ENCODE data around the gene ARHGEF38. TPM values are rescaled to one million over a fixed set of nuclear protein-coding genes. Genes with fewer than 3 reads are reported as not detected.

The ARHGEF38 gene
- total and polyA plus RNA-seq, 4 donors, result 0.03 to 0.92 (median 0.37) TPM

- no peak for TF ChIP-seq TAF1 (conservative IDR thresholded peaks at IDR 0.05)
- no peak for TF ChIP-seq SP1 (IDR thresholded peaks at IDR 0.05)
- TF ChIP-seq HNF4A (conservative IDR thresholded peaks at IDR 0.05), result no peak
- TF ChIP-seq, protein P1, sequence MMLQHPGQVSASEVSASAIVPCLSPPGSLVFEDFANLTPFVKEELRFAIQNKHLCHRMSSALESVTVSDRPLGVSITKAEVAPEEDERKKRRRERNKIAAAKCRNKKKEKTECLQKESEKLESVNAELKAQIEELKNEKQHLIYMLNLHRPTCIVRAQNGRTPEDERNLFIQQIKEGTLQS (IDR thresholded peaks at IDR 0.05), result no peak
- no peak for TF ChIP-seq MAX (IDR thresholded peaks at IDR 0.05)
- TF ChIP-seq YY1 (IDR thresholded peaks at IDR 0.05), result no peak
- no peak for TF ChIP-seq REST (IDR thresholded peaks at IDR 0.05)
- H3K4me1 ChIP-seq (ENCODE audit: control insufficient read depth in 4 of 4, insufficient read depth in 4 of 4, low read length in 3 of 4), result no peaks in the 10 kb centered on the region
- 75% methylated on average over 4 of the region's 4 CpGs for WGBS
- no peaks in the 10 kb centered on the region for H3K36me3 ChIP-seq (ENCODE audit: control insufficient read depth in 4 of 4, insufficient read depth in 3 of 4, low read depth in 1 of 4, low read length in 3 of 4)
- H3K27ac ChIP-seq (ENCODE audit: low read depth in 1 of 2, low read length in 2 of 2), result no peak overlapping the region
- no peaks in the 10 kb centered on the region for H3K27me3 ChIP-seq (ENCODE audit: control insufficient read depth in 4 of 4, insufficient read depth in 4 of 4, low read length in 3 of 4)
- H3K9ac ChIP-seq (ENCODE audit: low read depth in 1 of 2, low read length in 2 of 2), result no peak overlapping the region
- H3K9me3 ChIP-seq (ENCODE audit: control insufficient read depth in 4 of 4, low read length in 3 of 4), result no peaks in the 10 kb centered on the region
- H3K4me3 ChIP-seq (ENCODE audit: low read depth in 1 of 3, low read length in 3 of 3), result no peak overlapping the region
- no peak for DNase-seq (ENCODE audit: low spot score)
These were observed 100.0 kb downstream of the ARHGEF38 start for GRCh38 chr4:105652286-105652888.

GRCh38 chr4:105657117-105657765 lies 104.8 kb downstream of the ARHGEF38 start:
- no peak for TF ChIP-seq RXRA (IDR thresholded peaks at IDR 0.05)
- no peak for TF ChIP-seq MAX (IDR thresholded peaks at IDR 0.05)
- TF ChIP-seq HNF4G (IDR thresholded peaks at IDR 0.05), result no peak
- no peak for TF ChIP-seq GABPA (IDR thresholded peaks at IDR 0.05 in 1 of 2, conservative IDR thresholded peaks at IDR 0.05 in 1 of 2)
- no peak for TF ChIP-seq REST (IDR thresholded peaks at IDR 0.05)
- TF ChIP-seq JUND (IDR thresholded peaks at IDR 0.05), result no peak
- no peak for TF ChIP-seq FOXA1 (IDR thresholded peaks at IDR 0.05)
- TF ChIP-seq EGR1 (IDR thresholded peaks at IDR 0.05; ENCODE audit: low read depth in 2 of 2), result no peak
- no peak for TF ChIP-seq FOXA2 (IDR thresholded peaks at IDR 0.05)
- TF ChIP-seq YY1 (IDR thresholded peaks at IDR 0.05), result no peak
- no peak for TF ChIP-seq ZBTB33 (IDR thresholded peaks at IDR 0.05)
- TF ChIP-seq HNF4A (conservative IDR thresholded peaks at IDR 0.05), result no peak
- TF ChIP-seq RAD21 (IDR thresholded peaks at IDR 0.05), result no peak
- H3K4me3 ChIP-seq (ENCODE audit: low read depth in 1 of 3, low read length in 3 of 3), result no peak overlapping the region
- H3K36me3 ChIP-seq (ENCODE audit: control insufficient read depth in 4 of 4, insufficient read depth in 3 of 4, low read depth in 1 of 4, low read length in 3 of 4), result no peaks in the 10 kb centered on the region
- H3K4me1 ChIP-seq (ENCODE audit: control insufficient read depth in 4 of 4, insufficient read depth in 4 of 4, low read length in 3 of 4), result no peaks in the 10 kb centered on the region
- H3K9me3 ChIP-seq (ENCODE audit: control insufficient read depth in 4 of 4, low read length in 3 of 4), result no peaks in the 10 kb centered on the region
- H3K9ac ChIP-seq (ENCODE audit: low read depth in 1 of 2, low read length in 2 of 2), result no peak overlapping the region
- H3K27me3 ChIP-seq (ENCODE audit: control insufficient read depth in 4 of 4, insufficient read depth in 4 of 4, low read length in 3 of 4), result no peaks in the 10 kb centered on the region
- DNase-seq (ENCODE audit: low spot score), result no peak
- H3K27ac ChIP-seq (ENCODE audit: low read depth in 1 of 2, low read length in 2 of 2), result no peak overlapping the region

Measured in liver (tissue), 9 donors.